Measurements from ENCODE around the gene CMTM7.

The CMTM7 gene

GRCh38 chr3:32484436-32484835 lies 92.8 kb downstream of the CMTM7 start:
- DNase-seq (ENCODE audit: low read depth in 2 of 3, low spot score in 1 of 3): no peak

GRCh38 chr3:32487781-32488473 lies 96.3 kb downstream of the CMTM7 start:
- no peak for DNase-seq (ENCODE audit: low read depth in 2 of 3, low spot score in 1 of 3)

- DNase-seq (ENCODE audit: low read depth in 2 of 3, low spot score in 1 of 3): no peak
Measured at GRCh38 chr3:32488474-32489008, 96.9 kb downstream of the CMTM7 start.

- DNase-seq (ENCODE audit: low read depth in 2 of 3, low spot score in 1 of 3): no peak
Measured at GRCh38 chr3:32492684-32493436, 101.2 kb downstream of the CMTM7 start.

GRCh38 chr3:32493437-32494414 lies 102.1 kb downstream of the CMTM7 start:
- DNase-seq (ENCODE audit: low read depth in 2 of 3, low spot score in 1 of 3): peak in 1 of 3 donors; percentile 15

- no peak for DNase-seq (ENCODE audit: low read depth in 2 of 3, low spot score in 1 of 3)
Measured at GRCh38 chr3:32495085-32495484, 103.4 kb downstream of the CMTM7 start.

GRCh38 chr3:32495609-32496008 lies 104.0 kb downstream of the CMTM7 start:
- no peak for DNase-seq (ENCODE audit: low read depth in 2 of 3, low spot score in 1 of 3)

GRCh38 chr3:32498252-32498651 lies 106.6 kb downstream of the CMTM7 start:
- no peak for DNase-seq (ENCODE audit: low read depth in 2 of 3, low spot score in 1 of 3)

- DNase-seq (ENCODE audit: low read depth in 2 of 3, low spot score in 1 of 3): no peak
Measured at GRCh38 chr3:32498992-32499391, 107.3 kb downstream of the CMTM7 start.

- DNase-seq (ENCODE audit: low read depth in 2 of 3, low spot score in 1 of 3): no peak
Measured at GRCh38 chr3:32499585-32499984, 107.9 kb downstream of the CMTM7 start.

GRCh38 chr3:32500231-32500630 lies 108.6 kb downstream of the CMTM7 start:
- DNase-seq (ENCODE audit: low read depth in 2 of 3, low spot score in 1 of 3): no peak

GRCh38 chr3:32500880-32501782 lies 109.5 kb downstream of the CMTM7 start:
- no peak for DNase-seq (ENCODE audit: low read depth in 2 of 3, low spot score in 1 of 3)

- no peak for DNase-seq (ENCODE audit: low read depth in 2 of 3, low spot score in 1 of 3)
Measured at GRCh38 chr3:32501783-32502117, 110.1 kb downstream of the CMTM7 start.

- DNase-seq (ENCODE audit: low read depth in 2 of 3, low spot score in 1 of 3): peak; percentile 41 to 66 (median 62)
Measured at GRCh38 chr3:32502118-32502945, 110.7 kb downstream of the CMTM7 start, which contains the start of gene CMTM6. TSS of gene CMTM6 (minus strand) at chr3:32502852. CDS start at chr3:32502745, 107 bp downstream.

GRCh38 chr3:32502946-32503286 lies 111.3 kb downstream of the CMTM7 start:
- no peak for DNase-seq (ENCODE audit: low read depth in 2 of 3, low spot score in 1 of 3)

All from stimulated activated CD4-positive, alpha-beta T cell treated with anti-CD3 and anti-CD28 coated beads, Interleukin-12 subunit alpha, Interleukin-12 subunit beta, amount 100 ng/mL, for 48 hours (primary cell).